SU-DHL-6 (cell line): Measurements from ENCODE around the gene MOV10L1.

Experiments used
- EZH2phosphoT487 ChIP-seq: fragments of 200-600 bp; sonication (generic), shearing (Covaris generic); conservative IDR thresholded peaks from 2 replicates; pipeline ENCODE4 v1.6.1; 2018; ENCODE audit warnings: mild to moderate bottlenecking, antibody characterized with exemption, low read length, moderate library complexity, mixed read lengths
- TF ChIP-seq, protein P1 (sequence below): fragments of 200-600 bp; sonication (generic); IDR thresholded peaks from one replicate; pipeline ENCODE4 v1.5.1; 2017; ENCODE audit warnings: antibody characterized with exemption, mild to moderate bottlenecking, low read length, moderate library complexity; ENCODE audit not compliant: insufficient read depth, poor library complexity, severe bottlenecking

- TF ChIP-seq, protein P1, sequence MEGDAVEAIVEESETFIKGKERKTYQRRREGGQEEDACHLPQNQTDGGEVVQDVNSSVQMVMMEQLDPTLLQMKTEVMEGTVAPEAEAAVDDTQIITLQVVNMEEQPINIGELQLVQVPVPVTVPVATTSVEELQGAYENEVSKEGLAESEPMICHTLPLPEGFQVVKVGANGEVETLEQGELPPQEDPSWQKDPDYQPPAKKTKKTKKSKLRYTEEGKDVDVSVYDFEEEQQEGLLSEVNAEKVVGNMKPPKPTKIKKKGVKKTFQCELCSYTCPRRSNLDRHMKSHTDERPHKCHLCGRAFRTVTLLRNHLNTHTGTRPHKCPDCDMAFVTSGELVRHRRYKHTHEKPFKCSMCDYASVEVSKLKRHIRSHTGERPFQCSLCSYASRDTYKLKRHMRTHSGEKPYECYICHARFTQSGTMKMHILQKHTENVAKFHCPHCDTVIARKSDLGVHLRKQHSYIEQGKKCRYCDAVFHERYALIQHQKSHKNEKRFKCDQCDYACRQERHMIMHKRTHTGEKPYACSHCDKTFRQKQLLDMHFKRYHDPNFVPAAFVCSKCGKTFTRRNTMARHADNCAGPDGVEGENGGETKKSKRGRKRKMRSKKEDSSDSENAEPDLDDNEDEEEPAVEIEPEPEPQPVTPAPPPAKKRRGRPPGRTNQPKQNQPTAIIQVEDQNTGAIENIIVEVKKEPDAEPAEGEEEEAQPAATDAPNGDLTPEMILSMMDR = no peak
- no peak for TF ChIP-seq EZH2phosphoT487
Observed at GRCh38 chr22:50117168-50117762, 27.5 kb downstream of the MOV10L1 start.
